ENCODE data around the gene TAB2.

- TF ChIP-seq, protein P1, sequence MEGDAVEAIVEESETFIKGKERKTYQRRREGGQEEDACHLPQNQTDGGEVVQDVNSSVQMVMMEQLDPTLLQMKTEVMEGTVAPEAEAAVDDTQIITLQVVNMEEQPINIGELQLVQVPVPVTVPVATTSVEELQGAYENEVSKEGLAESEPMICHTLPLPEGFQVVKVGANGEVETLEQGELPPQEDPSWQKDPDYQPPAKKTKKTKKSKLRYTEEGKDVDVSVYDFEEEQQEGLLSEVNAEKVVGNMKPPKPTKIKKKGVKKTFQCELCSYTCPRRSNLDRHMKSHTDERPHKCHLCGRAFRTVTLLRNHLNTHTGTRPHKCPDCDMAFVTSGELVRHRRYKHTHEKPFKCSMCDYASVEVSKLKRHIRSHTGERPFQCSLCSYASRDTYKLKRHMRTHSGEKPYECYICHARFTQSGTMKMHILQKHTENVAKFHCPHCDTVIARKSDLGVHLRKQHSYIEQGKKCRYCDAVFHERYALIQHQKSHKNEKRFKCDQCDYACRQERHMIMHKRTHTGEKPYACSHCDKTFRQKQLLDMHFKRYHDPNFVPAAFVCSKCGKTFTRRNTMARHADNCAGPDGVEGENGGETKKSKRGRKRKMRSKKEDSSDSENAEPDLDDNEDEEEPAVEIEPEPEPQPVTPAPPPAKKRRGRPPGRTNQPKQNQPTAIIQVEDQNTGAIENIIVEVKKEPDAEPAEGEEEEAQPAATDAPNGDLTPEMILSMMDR (IDR thresholded peaks at IDR 0.05) = no peak
- no peak for TF ChIP-seq POLR2A (IDR thresholded peaks at IDR 0.05)
- TF ChIP-seq POLR2AphosphoS5 (IDR thresholded peaks at IDR 0.05) = no peak
- TF ChIP-seq EP300 (IDR thresholded peaks at IDR 0.05) = no peak
Measured at GRCh38 chr6:149362289-149362688, 44.8 kb downstream of the TAB2 start.

Measured in suprapubic skin (tissue), 4 donors.